Colonic mucosa (tissue), 4 donors: Measurements from ENCODE around the gene PCAT7. TPM values are rescaled to one million over a fixed set of nuclear protein-coding genes. Genes with fewer than 3 reads are reported as not detected.
"Not testable (repeated sequence)": the region's sequence is repeated elsewhere in the genome, so short reads cannot be mapped to it uniquely, and the experiment has no call there.

Experiments
- DNase-seq: peaks from one replicate; pipeline ENCODE4 v3.0.0-alpha.2; 2020
- H3K27ac ChIP-seq: fragments of 200-600 bp; one replicate; pipeline ENCODE4 v1.8.0; 2021
- H3K27me3 ChIP-seq: fragments of 200-600 bp; one replicate; pipeline ENCODE4 v1.8.0; 2021
- H3K36me3 ChIP-seq: fragments of 200-600 bp; one replicate; pipeline ENCODE4 v1.8.0; 2021
- H3K4me1 ChIP-seq: fragments of 200-600 bp; one replicate; pipeline ENCODE4 v1.8.0; 2021; ENCODE audit warnings: mild to moderate bottlenecking
- H3K4me3 ChIP-seq: fragments of 200-600 bp; one replicate; pipeline ENCODE4 v1.8.0; 2021
- H3K9ac ChIP-seq, 2 donors: one replicate each; pipeline ENCODE4 v1.7.0; 2013; ENCODE audit warnings: control low read depth in 2 of 2, low read depth in 2 of 2, low read length in 2 of 2
- H3K9me3 ChIP-seq: fragments of 200-600 bp; one replicate; pipeline ENCODE4 v1.8.0; 2021
- intact Hi-C: fragments of 100-400 bp; cut with DNase I; formaldehyde crosslinking; loops from one replicate; pipeline ENCODE4 v1.14.1; 2022
- total RNA-seq, 2 donors: library from RNA; stranded (reverse); fragmentation: NEBNext Ultra II Directional in 1 of 2; extraction: Animal tissue kit (Norgen Biotek cat#: 25700) in 1 of 2; gene quantifications; one replicate each; pipeline ENCODE4 v1.2.1, GENCODE V29; 2021
- TF ChIP-seq, protein P1 (sequence below): fragments of 200-600 bp; IDR thresholded peaks from one replicate; pipeline ENCODE4 v1.8.0; 2022; ENCODE audit warnings: antibody characterized with exemption, mild to moderate bottlenecking
- donor health status: healthy.
- donor health status: DM: no; HTN: no; CAD: no.
- donor health status: DM: no; HTN: no; CAD: no.

Gene PCAT7
- 1 to 10 TPM; 2.1 to 2.5 TPM for total RNA-seq

DNA sequence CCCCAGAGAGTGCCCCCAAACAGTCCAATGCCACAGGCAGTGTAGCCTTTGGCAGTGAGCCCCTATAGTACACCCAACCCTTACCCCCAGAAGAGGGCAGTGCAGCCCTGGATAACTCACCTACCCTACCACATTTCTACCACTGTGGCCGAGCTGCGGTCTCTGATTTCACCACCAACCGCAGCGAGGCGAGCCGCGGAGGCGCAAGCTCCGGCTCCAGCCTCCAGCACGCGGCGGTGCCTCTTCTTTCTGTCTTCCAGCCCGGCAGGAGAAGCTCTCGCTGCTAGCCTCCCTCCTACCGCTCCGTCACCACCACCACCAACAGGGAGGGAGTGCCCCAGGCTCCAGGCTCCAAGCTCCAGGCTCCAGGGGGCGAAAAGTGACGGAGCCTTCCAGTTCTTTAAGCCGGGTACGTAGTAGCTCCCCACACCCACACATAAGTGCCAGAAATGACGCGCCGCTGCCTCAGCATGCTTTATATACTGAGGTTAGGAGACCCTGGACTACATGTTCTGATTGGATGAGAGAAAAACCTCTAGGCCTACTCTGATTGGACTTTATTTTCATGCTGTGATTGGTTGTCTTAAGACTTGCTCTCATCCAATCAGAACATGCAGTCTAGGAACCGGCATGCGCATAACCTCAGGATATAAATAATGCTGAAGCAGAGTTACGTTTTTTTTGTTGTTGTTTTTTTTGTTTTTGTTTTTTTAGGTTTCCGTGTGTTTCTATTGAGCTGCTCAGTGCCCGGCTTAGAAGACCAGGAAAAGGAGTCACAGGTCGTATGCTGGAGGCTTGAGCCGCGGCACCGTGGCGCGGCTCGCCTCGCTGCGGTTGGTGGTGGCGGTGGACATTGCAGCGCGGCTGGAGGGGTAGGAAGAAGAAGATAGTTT lies at the start of gene PCAT7:
TSS of gene PCAT7 (plus strand) at position 645 of the 893 bp plus-strand sequence.
- Histone ChIP-seq H3K9me3 (no peaks in the 10 kb centered on the region), H3K4me3 (peak within 1 kb of the TSS; percentile 44), H3K4me1 (no peaks in the 10 kb centered on the region), H3K27ac (peak within 1 kb of the TSS; percentile 85), H3K36me3 (no peaks in the 10 kb centered on the region), H3K9ac (peak within 1 kb of the TSS; percentile 32 to 87), H3K27me3 (no peaks in the 10 kb centered on the region)
- peak; percentile 85 for DNase-seq
- TF ChIP-seq, protein P1, sequence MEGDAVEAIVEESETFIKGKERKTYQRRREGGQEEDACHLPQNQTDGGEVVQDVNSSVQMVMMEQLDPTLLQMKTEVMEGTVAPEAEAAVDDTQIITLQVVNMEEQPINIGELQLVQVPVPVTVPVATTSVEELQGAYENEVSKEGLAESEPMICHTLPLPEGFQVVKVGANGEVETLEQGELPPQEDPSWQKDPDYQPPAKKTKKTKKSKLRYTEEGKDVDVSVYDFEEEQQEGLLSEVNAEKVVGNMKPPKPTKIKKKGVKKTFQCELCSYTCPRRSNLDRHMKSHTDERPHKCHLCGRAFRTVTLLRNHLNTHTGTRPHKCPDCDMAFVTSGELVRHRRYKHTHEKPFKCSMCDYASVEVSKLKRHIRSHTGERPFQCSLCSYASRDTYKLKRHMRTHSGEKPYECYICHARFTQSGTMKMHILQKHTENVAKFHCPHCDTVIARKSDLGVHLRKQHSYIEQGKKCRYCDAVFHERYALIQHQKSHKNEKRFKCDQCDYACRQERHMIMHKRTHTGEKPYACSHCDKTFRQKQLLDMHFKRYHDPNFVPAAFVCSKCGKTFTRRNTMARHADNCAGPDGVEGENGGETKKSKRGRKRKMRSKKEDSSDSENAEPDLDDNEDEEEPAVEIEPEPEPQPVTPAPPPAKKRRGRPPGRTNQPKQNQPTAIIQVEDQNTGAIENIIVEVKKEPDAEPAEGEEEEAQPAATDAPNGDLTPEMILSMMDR, result peak; percentile 42
- intact Hi-C loops, result loop anchor here (5.0 kb wide), 2 partner anchors 48 to 68 kb away; no protein-coding TSS in a partner anchor

DNA sequence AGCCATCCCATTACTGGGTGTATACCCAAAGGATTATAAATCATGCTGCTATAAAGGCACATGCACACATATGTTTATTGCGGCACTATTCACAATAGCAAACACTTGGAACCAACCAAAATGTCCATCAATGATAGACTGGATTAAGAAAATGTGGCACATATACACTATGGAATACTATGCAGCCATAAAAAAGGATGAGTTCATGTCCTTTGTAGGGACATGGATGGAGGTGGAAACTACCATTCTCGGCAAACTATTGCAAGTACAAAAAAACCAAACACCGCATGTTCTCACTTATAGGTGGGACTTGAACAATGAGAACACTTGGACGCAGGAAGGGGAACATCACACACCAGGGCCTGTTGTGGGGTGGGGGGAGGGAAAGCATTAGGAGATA lies 48.5 kb upstream of the PCAT7 start:
- H3K4me1 ChIP-seq, H3K9ac ChIP-seq, intact Hi-C loops, H3K27me3 ChIP-seq, H3K4me3 ChIP-seq, DNase-seq, H3K9me3 ChIP-seq, H3K36me3 ChIP-seq, H3K27ac ChIP-seq: not testable (repeated sequence)

DNA sequence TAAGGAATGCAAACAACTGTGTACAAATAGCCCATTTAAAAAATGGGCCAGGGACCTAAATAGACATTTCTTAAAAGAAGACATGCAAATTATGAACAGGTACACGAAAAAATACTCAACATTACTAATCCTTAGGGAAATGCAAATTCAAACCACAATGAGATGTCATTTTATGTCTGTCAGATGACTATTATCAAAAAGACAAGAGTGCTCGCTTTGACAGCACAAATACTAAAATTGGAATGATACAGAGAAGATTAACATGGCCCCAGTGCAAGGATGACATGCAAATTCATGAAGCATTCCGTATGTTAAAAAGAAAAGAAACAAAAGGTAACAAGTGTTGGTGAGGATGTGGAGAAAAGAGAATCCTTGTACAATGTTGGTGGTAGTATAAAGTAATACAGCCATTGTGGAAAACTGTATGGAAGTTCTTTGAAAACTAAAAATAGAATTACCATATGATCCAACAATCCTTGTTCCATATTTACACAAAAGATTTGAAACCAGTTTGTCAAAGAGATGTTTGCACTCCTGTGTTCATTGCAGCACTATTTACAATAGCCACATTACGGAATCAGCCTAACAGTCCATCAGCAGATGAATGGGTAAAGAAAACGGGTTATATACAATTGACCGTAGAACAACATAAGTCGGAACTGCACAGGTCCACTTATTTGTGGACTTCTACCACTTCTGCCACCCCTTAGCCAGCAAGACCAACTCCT lies 47.2 kb upstream of the PCAT7 start:
- Histone ChIP-seq H3K27me3 (no peaks in the 10 kb centered on the region), H3K36me3 (no peaks in the 10 kb centered on the region), H3K4me1 (no peaks in the 10 kb centered on the region), H3K9me3 (no peaks in the 10 kb centered on the region), H3K27ac (no peak overlapping the region), H3K4me3 (no peak overlapping the region), H3K9ac (no peak overlapping the region)
- DNase-seq, result no peak
- TF ChIP-seq, protein P1, result no peak
- intact Hi-C loops, result no loop called here

GRCh38 chr9:94511134-94511954 lies 43.5 kb upstream of the PCAT7 start:
- Histone ChIP-seq H3K4me1 (no peaks in the 10 kb centered on the region), H3K36me3 (no peaks in the 10 kb centered on the region), H3K9me3 (no peaks in the 10 kb centered on the region), H3K27ac (no peak overlapping the region), H3K4me3 (no peak overlapping the region), H3K27me3 (no peaks in the 10 kb centered on the region), H3K9ac (no peak overlapping the region)
- DNase-seq, result no peak
- TF ChIP-seq, protein P1, result no peak
- intact Hi-C loops, result no loop called here

GRCh38 chr9:94511955-94512265 lies 43.0 kb upstream of the PCAT7 start:
- no peak overlapping the region for H3K9ac ChIP-seq
- no peak overlapping the region for H3K27ac ChIP-seq
- TF ChIP-seq, protein P1, result no peak
- H3K36me3 ChIP-seq, result no peaks in the 10 kb centered on the region
- H3K9me3 ChIP-seq, result no peaks in the 10 kb centered on the region
- no peak overlapping the region for H3K4me3 ChIP-seq
- DNase-seq, result no peak
- H3K27me3 ChIP-seq, result no peaks in the 10 kb centered on the region
- intact Hi-C loops, result no loop called here
- H3K4me1 ChIP-seq, result no peaks in the 10 kb centered on the region
